Tibial nerve (tissue), 4 donors: ENCODE measurements around the gene ANO6. TPM values are rescaled to one million over a fixed set of nuclear protein-coding genes. Genes with fewer than 3 reads are reported as not detected.

ENCODE experiments used
- DNase-seq, 2 donors: peaks; one replicate each; pipeline ENCODE4 v3.0.0-alpha.2; 2019; ENCODE audit warnings: low spot score in 2 of 2
- H3K27ac ChIP-seq, 4 donors: fragments of 200-600 bp; sonication (generic) in 3 of 4; one replicate each; pipeline ENCODE4 v1.5.1; 2017 to 2019; ENCODE audit warnings: mild to moderate bottlenecking in 1 of 4
- H3K27me3 ChIP-seq, 2 donors: fragments of 200-600 bp; sonication (generic) in 1 of 2; one replicate each; pipeline versions ENCODE4 v1.5.1 to v1.6.0; 2017 to 2019
- H3K36me3 ChIP-seq, 3 donors: fragments of 200-600 bp; sonication (generic); one replicate each; pipeline ENCODE4 v1.5.1; 2018 to 2019
- H3K4me1 ChIP-seq, 4 donors: fragments of 200-600 bp; sonication (generic) in 3 of 4; one replicate each; pipeline ENCODE4 v1.5.1; 2017 to 2019
- H3K4me3 ChIP-seq, 4 donors: fragments of 200-600 bp; sonication (generic) in 3 of 4; one replicate each; pipeline ENCODE4 v1.5.1; 2017 to 2019; ENCODE audit warnings: mild to moderate bottlenecking in 1 of 4, moderate library complexity in 1 of 4
- H3K9me3 ChIP-seq, 4 donors: fragments of 200-600 bp; sonication (generic) in 3 of 4; one replicate each; pipeline ENCODE4 v1.5.1; 2017 to 2019
- EP300 ChIP-seq, 2 donors: sonication (generic); formaldehyde crosslinking; IDR thresholded peaks; one replicate each; pipeline ENCODE4 v1.6.1; 2017; ENCODE audit warnings: antibody characterized with exemption in 2 of 2, mild to moderate bottlenecking in 1 of 2
- POLR2A ChIP-seq, 2 donors: fragments of 450-650 bp; IDR thresholded peaks; one replicate each; pipeline ENCODE4 v1.6.1; 2017; ENCODE audit warnings: antibody characterized with exemption in 2 of 2, mild to moderate bottlenecking in 2 of 2, moderate library complexity in 2 of 2
- WGBS, 2 donors: methylation state at CpG; one replicate each; pipeline ENCODE4 v1.1.5; 2018; 5-methylcytosine and 5-hydroxymethylcytosine counted together
- total RNA-seq, 4 donors: library from RNA; depleted of rRNA; stranded (reverse); fragments of >200 nt; gene quantifications; one replicate each; pipeline ENCODE4 v1.1.0, GENCODE V29; 2016
- TF ChIP-seq, protein P1 (sequence below), 5 experiments: fragments of 200-600 bp in 3 of 5; fragments of 450-650 bp in 2 of 5; sonication (generic) in 3 of 5; IDR thresholded peaks; one replicate each; pipeline ENCODE4 v1.5.1; 2016 to 2019; ENCODE audit warnings: antibody characterized with exemption in 5 of 5, mild to moderate bottlenecking in 3 of 5, moderate library complexity in 2 of 5

The ANO6 gene
- total RNA-seq, 4 donors from 2014 or later: 44.1 to 52.2 (median 45.3) TPM

DNA sequence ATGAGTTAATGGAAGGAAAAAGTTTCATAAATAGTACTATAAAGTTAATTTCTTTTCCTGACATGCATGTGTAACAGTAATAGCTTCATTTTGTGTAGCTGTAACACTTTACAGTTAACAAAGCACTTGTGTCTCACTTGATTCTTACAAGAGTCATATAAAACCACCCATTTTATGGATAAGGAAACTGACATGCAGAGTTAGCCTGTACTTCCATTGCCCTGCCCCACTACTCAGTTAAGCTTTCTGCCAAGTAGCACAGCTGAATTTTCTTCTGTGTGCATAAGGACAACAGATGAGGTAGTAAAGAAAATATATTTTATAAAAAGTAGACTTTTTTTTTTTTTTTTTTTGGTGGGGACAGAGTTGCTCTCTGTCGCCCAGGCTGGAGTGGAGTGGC is 32.2 kb downstream of the ANO6 start:
- DNase-seq: no peak
- no peaks in the 10 kb centered on the region for H3K27me3 ChIP-seq
- no peaks in the 10 kb centered on the region for H3K4me1 ChIP-seq
- H3K4me3 ChIP-seq: no peak overlapping the region
- TF ChIP-seq EP300 (IDR thresholded peaks at IDR 0.05): no peak
- TF ChIP-seq POLR2A (IDR thresholded peaks at IDR 0.05): no peak
- TF ChIP-seq, protein P1, sequence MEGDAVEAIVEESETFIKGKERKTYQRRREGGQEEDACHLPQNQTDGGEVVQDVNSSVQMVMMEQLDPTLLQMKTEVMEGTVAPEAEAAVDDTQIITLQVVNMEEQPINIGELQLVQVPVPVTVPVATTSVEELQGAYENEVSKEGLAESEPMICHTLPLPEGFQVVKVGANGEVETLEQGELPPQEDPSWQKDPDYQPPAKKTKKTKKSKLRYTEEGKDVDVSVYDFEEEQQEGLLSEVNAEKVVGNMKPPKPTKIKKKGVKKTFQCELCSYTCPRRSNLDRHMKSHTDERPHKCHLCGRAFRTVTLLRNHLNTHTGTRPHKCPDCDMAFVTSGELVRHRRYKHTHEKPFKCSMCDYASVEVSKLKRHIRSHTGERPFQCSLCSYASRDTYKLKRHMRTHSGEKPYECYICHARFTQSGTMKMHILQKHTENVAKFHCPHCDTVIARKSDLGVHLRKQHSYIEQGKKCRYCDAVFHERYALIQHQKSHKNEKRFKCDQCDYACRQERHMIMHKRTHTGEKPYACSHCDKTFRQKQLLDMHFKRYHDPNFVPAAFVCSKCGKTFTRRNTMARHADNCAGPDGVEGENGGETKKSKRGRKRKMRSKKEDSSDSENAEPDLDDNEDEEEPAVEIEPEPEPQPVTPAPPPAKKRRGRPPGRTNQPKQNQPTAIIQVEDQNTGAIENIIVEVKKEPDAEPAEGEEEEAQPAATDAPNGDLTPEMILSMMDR (IDR thresholded peaks at IDR 0.05): no peak
- H3K27ac ChIP-seq: no peak overlapping the region
- H3K9me3 ChIP-seq: no peaks in the 10 kb centered on the region
- H3K36me3 ChIP-seq: no peaks in the 10 kb centered on the region
- 92 to 96% methylated on average over 1 of the region's 1 CpG for WGBS, 2 donors

DNA sequence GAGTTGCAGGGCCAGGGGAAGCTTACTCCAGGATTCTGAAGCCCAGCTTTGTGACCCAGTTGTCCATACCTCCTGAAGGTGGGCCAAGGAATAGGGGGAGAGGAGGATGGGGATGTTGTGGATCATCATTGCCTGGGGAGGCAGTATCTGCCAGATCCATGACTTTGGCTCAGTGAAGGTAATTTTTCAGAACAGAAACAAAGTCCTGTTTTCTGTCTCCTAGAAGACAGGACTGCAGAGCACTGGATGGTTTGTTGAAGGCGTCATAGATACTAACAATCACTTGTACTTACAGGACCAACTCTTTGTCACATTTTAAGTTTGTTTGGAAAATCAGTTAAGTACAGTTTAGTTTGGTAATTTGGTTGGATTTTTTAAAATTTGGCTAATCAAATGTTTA is 38.4 kb downstream of the ANO6 start:
- no peak overlapping the region for H3K27ac ChIP-seq
- H3K4me3 ChIP-seq: no peak overlapping the region
- H3K36me3 ChIP-seq: no peaks in the 10 kb centered on the region
- peaks cover 0 to 17% (median 11%) of the 10 kb centered on the region in 4 donors for H3K4me1 ChIP-seq
- 80 to 87% methylated on average over 1 of the region's 1 CpG for WGBS, 2 donors
- TF ChIP-seq, protein P1 (IDR thresholded peaks at IDR 0.05): no peak
- no peak for TF ChIP-seq POLR2A (IDR thresholded peaks at IDR 0.05)
- TF ChIP-seq EP300 (IDR thresholded peaks at IDR 0.05): no peak
- no peak for DNase-seq
- H3K27me3 ChIP-seq: no peaks in the 10 kb centered on the region
- no peaks in the 10 kb centered on the region for H3K9me3 ChIP-seq

DNA sequence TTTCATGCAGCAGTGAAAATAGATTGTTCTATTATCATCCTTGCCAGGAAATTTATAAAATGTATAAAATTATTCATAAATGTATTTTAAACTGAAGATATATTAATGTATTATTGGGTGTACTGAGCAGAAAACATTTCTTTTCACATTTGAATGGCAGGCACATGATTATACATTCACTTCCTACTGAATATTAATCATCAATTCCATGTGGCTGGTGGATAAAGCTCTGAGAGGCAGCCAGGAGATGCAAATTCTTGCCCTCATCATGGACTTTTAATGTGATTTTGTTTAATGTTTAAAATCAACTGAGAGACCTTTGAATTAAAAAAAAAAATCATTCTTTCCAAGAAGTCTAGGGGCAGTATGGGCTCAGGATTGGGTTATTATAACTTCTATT is 40.8 kb downstream of the ANO6 start:
- Histone ChIP-seq H3K4me3 (no peak overlapping the region), H3K27ac (no peak overlapping the region), H3K27me3 (no peaks in the 10 kb centered on the region), H3K9me3 (no peaks in the 10 kb centered on the region), H3K36me3 (no peaks in the 10 kb centered on the region), H3K4me1 (peaks cover 0 to 36% (median 20%) of the 10 kb centered on the region in 4 donors)
- TF ChIP-seq, protein P1 (IDR thresholded peaks at IDR 0.05): no peak
- TF ChIP-seq EP300 (IDR thresholded peaks at IDR 0.05) (no peak), POLR2A (IDR thresholded peaks at IDR 0.05) (no peak)
- no peak for DNase-seq

DNA sequence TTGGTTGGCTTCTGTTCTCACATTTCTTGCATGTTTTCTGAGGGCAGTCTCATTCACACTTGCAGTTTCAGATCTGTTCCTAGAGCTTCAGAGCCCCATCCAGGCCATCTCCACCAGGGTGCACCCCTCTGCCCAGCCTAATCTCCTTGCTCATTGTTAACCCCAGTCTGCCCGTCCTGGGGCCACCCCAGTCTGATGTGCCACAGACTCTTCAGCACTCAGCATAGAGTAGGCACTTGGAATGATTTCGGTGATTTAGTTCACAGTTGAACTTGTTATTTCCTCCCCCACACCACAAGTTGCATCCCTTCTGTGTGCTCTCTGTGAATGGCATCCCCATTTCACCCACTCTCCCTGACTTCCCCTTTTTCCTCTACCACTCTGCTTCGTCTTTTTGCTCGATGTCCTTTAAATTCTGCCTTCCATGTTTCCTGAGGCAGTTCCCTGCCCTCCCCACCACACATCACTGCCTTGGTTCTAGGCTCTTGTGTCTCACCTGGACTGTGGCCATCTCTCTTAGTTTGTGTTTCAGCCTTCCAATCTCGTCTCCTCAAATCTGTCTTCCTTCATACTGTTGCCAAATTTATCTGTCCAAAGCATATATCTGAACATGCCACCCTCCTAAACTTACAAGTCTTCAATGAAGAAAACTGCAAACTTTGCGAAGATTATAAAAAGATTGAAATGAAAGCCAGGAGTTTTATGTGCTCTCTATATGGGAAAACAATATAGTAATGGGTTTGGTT is 41.5 kb downstream of the ANO6 start:
- WGBS, 2 donors: 46 to 63% methylated on average over 6 of the region's 6 CpGs
- Histone ChIP-seq H3K4me3 (no peak overlapping the region), H3K27me3 (no peaks in the 10 kb centered on the region), H3K4me1 (peaks cover 0 to 36% (median 20%) of the 10 kb centered on the region in 4 donors), H3K9me3 (no peaks in the 10 kb centered on the region), H3K27ac (no peak overlapping the region), H3K36me3 (no peaks in the 10 kb centered on the region)
- TF ChIP-seq EP300 (IDR thresholded peaks at IDR 0.05): no peak
- TF ChIP-seq, protein P1 (IDR thresholded peaks at IDR 0.05): no peak
- TF ChIP-seq POLR2A (IDR thresholded peaks at IDR 0.05): no peak
- no peak for DNase-seq

DNA sequence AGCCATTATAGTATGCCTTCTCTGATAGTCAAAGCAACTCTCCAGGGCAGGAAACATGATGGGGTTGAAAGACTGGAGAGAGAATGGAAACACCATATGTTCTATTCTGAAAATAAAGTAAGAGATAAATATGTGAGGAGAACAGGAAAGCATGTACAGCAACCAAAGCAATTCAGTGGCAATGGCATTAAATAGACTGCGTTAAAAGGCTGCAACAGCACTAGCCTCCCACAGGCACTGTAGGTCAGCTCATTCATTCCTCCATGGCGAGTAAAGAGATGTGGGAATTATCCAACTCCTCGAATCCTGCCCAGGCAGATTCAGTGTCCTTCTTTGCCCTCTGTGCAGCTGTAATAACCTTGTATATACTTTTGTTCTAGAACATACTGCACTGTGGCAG is 43.8 kb downstream of the ANO6 start:
- TF ChIP-seq, protein P1 (IDR thresholded peaks at IDR 0.05): no peak
- TF ChIP-seq POLR2A (IDR thresholded peaks at IDR 0.05) (no peak), EP300 (IDR thresholded peaks at IDR 0.05) (no peak)
- WGBS, 2 donors: 41 to 49% methylated on average over 3 of the region's 3 CpGs
- Histone ChIP-seq H3K36me3 (no peaks in the 10 kb centered on the region), H3K9me3 (no peaks in the 10 kb centered on the region), H3K4me1 (peaks cover 0 to 36% (median 20%) of the 10 kb centered on the region in 4 donors), H3K27me3 (no peaks in the 10 kb centered on the region), H3K27ac (peak overlapping the region in 1 of 4 donors; percentile 40), H3K4me3 (no peak overlapping the region)
- DNase-seq: no peak
